ENCODE results near the gene HSD17B7. TPM values are rescaled to one million over a fixed set of nuclear protein-coding genes. Genes with fewer than 3 reads are reported as not detected.
"Not testable (repeated sequence)": the region's sequence is repeated elsewhere in the genome, so short reads cannot be mapped to it uniquely, and the experiment has no call there.

Gene HSD17B7
- total RNA-seq, 1 donor from 2014 or later: 28.7 TPM

DNA sequence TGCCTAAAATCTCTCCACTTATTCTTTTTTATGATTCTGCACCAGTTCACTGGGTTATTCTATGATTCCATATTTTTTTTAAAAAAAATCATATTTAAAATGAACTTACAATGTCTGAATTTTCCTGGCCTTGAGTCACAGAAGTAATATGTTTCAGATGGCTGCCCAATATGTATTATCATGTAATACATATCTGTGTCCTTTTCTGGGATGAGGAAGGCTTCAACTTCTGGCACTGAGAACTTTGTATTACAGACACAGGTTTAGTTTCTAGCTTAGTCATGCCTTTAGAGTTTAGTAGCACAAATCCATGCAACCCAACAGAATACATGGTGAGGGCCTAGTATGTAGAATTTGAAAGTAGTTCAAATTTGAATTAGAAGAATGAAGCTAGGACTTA is 7.8 kb upstream of the HSD17B7 start:
- no peak for DNase-seq
- H3K27me3 Mint-ChIP-seq: peaks cover 29% of the 10 kb centered on the region
- H3K27ac Mint-ChIP-seq: no peak overlapping the region
- intact Hi-C loops (cut with micrococcal nuclease): no loop called here
- no peaks in the 10 kb centered on the region for H3K36me3 Mint-ChIP-seq (ENCODE audit: low read depth)
- peaks cover 4% of the 10 kb centered on the region for H3K9me3 Mint-ChIP-seq
- H3K4me3 Mint-ChIP-seq: no peak overlapping the region
- no peaks in the 10 kb centered on the region for H3K4me1 Mint-ChIP-seq

DNA sequence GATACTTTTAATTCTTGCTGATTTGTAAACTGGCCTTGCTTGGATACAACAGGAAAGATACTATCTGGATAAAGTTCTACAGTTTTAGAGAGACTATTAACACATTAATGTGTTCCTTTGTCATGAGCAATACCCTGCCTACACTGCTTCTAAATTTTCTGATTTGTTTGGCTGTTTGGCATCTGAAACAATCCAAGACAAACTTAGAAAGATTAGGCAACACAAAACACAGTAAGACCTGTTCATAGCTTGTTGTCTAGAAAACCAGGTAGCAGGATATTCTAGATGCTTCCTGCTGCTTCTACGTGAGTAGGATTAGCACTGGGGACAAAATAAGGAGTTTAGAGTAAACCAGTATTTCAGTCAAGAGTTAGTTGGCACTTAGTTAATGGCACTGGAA is 5.6 kb upstream of the HSD17B7 start:
- H3K4me1 Mint-ChIP-seq; H3K4me3 Mint-ChIP-seq; H3K27ac Mint-ChIP-seq; H3K9me3 Mint-ChIP-seq; DNase-seq; H3K36me3 Mint-ChIP-seq (ENCODE audit: low read depth); intact Hi-C loops (cut with micrococcal nuclease): not testable (repeated sequence)
- peaks cover 26% of the 10 kb centered on the region for H3K27me3 Mint-ChIP-seq

GRCh38 chr1:162788783-162789182 is 1.7 kb upstream of the HSD17B7 start:
- H3K36me3 Mint-ChIP-seq (ENCODE audit: low read depth); H3K27me3 Mint-ChIP-seq; intact Hi-C loops (cut with micrococcal nuclease); DNase-seq; H3K4me1 Mint-ChIP-seq; H3K4me3 Mint-ChIP-seq; H3K9me3 Mint-ChIP-seq; H3K27ac Mint-ChIP-seq: not testable (repeated sequence)

- H3K36me3 Mint-ChIP-seq (ENCODE audit: low read depth); H3K4me1 Mint-ChIP-seq; H3K27me3 Mint-ChIP-seq; H3K9me3 Mint-ChIP-seq: not testable (repeated sequence)
- peak overlapping the region; percentile 93 for H3K27ac Mint-ChIP-seq
- intact Hi-C loops (cut with micrococcal nuclease): loop anchor here (5.0 kb wide), 1 partner anchor 229 kb away; the partner anchor contains the start of gene UAP1
- DNase-seq: peak; percentile 69
- peak overlapping the region; percentile 88 for H3K4me3 Mint-ChIP-seq
Observed at GRCh38 chr1:162790985-162791357, 469 bp downstream of the HSD17B7 start.

GRCh38 chr1:162794284-162794683 is 3.8 kb downstream of the HSD17B7 start:
- not testable (repeated sequence) for H3K27ac Mint-ChIP-seq

GRCh38 chr1:162796617-162797279 is 6.2 kb downstream of the HSD17B7 start:
- H3K4me3 Mint-ChIP-seq, DNase-seq: not testable (repeated sequence)
- H3K36me3 Mint-ChIP-seq (ENCODE audit: low read depth): peaks cover 46% of the 10 kb centered on the region

More at GRCh38 chr1:162794284-162794683, 3.8 kb downstream of the HSD17B7 start:
- H3K36me3 Mint-ChIP-seq (ENCODE audit: low read depth): peaks cover 28% of the 10 kb centered on the region
- not testable (repeated sequence) for H3K4me3 Mint-ChIP-seq, H3K4me1 Mint-ChIP-seq, H3K9me3 Mint-ChIP-seq, DNase-seq, H3K27me3 Mint-ChIP-seq
- intact Hi-C loops (cut with micrococcal nuclease): loop anchor here (5.0 kb wide), 1 partner anchor 232 kb away; the partner anchor contains the start of gene UAP1

DNA sequence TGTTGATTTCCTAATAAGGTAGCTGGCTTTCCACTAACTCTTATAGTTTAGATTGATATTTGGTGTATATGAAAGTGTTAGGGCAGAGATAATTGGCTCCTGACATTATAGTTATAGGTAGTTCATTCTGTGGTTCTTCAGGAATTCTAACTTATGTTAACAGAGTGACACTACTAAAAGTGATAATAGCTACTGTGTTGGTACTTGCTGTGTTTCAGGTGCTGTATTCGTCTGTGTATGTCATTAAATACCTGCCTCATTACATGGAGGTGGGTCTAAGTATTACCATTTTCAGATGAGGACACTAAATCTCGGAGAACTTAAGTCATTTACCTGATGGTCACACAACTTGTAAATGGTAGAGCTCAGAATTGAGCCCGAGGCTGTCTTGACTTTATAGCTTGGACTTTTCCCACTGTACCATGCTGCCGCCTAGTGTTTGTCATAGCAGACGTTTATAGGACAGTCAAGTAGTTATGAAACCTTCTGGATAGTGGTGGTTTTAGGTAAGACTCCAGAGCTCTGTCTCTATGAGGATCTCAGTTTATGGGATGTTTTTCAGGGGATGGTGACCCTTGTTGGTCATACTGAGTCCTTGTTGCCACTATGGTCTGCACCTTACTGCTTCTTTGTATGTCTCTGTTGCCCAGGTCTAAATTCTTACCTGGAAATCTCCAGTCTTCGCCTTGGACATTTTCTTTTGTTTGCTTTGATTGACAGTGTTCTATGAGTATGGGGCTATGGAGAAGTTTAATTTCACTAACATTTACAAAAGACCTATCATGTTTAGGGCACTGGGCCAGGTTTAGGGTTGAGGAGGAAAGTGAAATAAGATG is 9.7 kb downstream of the HSD17B7 start:
- H3K9me3 Mint-ChIP-seq; H3K27me3 Mint-ChIP-seq; H3K4me3 Mint-ChIP-seq; DNase-seq; H3K27ac Mint-ChIP-seq; intact Hi-C loops (cut with micrococcal nuclease); H3K4me1 Mint-ChIP-seq: not testable (repeated sequence)
- peaks cover 55% of the 10 kb centered on the region for H3K36me3 Mint-ChIP-seq (ENCODE audit: low read depth)

More at GRCh38 chr1:162796617-162797279, 6.2 kb downstream of the HSD17B7 start:
- intact Hi-C loops (cut with micrococcal nuclease); H3K9me3 Mint-ChIP-seq; H3K4me1 Mint-ChIP-seq; H3K27me3 Mint-ChIP-seq; H3K27ac Mint-ChIP-seq: not testable (repeated sequence)

GRCh38 chr1:162807503-162807902 is 17.0 kb downstream of the HSD17B7 start:
- H3K4me1 Mint-ChIP-seq; H3K27ac Mint-ChIP-seq; H3K9me3 Mint-ChIP-seq; H3K4me3 Mint-ChIP-seq; DNase-seq; intact Hi-C loops (cut with micrococcal nuclease); H3K27me3 Mint-ChIP-seq: not testable (repeated sequence)
- peaks cover 59% of the 10 kb centered on the region for H3K36me3 Mint-ChIP-seq (ENCODE audit: low read depth)

DNA sequence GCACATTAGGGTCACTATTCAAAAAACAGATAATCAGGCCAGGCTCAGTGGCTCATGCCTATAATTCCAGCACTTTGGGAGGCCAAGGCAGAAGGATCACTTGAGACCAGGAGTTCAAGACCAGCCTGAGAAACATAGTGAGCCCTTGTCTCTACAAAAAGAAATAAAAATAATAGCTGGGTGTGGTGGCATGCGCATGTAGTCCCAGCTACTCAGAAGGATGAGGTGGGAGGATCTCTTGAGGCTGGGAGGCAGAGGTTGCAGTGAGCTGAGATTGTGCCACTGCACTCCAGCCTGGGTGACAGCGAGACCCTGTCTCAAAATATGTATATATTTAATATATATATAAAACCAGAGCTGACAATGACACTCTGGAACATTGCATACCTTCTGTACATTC is 21.9 kb downstream of the HSD17B7 start:
- H3K27me3 Mint-ChIP-seq; DNase-seq; H3K4me3 Mint-ChIP-seq; H3K9me3 Mint-ChIP-seq; H3K27ac Mint-ChIP-seq; intact Hi-C loops (cut with micrococcal nuclease); H3K4me1 Mint-ChIP-seq: not testable (repeated sequence)
- H3K36me3 Mint-ChIP-seq (ENCODE audit: low read depth): peaks cover 34% of the 10 kb centered on the region

DNA sequence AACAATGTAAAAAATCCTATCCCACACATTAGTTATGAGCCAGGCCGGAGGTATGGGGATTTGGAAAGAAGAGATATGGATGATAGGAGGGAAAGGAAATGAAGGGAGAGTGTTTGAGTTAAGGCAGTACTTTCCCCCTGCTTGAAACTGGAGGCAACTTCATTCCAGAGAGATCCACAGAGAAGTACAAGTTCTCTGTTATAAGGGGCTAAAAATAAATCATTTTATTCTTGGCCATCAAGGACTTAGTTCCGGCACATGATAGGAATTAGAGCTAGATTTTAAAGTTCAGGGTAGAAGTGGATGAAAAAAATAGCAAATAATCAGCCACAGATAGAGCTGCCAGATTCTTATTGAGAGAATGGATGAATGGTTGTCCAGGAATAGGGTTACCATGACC is 27.6 kb downstream of the HSD17B7 start:
- H3K9me3 Mint-ChIP-seq; H3K36me3 Mint-ChIP-seq (ENCODE audit: low read depth); H3K4me3 Mint-ChIP-seq; DNase-seq; H3K27ac Mint-ChIP-seq; intact Hi-C loops (cut with micrococcal nuclease): not testable (repeated sequence)
- Mint-ChIP-seq H3K27me3 (peaks cover 16% of the 10 kb centered on the region), H3K4me1 (peaks cover 12% of the 10 kb centered on the region)

DNA sequence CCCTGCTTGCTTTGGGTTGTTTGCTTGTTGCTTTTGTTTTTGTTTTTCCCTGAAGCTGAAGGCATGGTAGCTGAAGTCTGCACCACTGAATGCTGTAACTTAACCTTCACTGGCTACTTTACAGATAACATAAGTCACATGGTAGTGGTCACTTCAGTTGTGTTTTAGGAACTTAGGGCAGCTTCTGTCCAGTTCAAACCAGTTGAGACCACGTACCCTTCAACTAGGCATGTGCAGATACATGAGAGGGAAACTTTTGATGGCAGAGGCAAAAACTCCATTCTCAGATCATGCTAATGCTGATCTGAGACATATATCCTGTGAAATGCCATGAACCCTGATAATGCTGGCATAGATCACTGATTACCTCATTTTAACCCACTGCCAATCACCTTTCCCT is 28.2 kb downstream of the HSD17B7 start:
- intact Hi-C loops (cut with micrococcal nuclease); H3K36me3 Mint-ChIP-seq (ENCODE audit: low read depth); H3K9me3 Mint-ChIP-seq; H3K4me3 Mint-ChIP-seq; DNase-seq; H3K27ac Mint-ChIP-seq: not testable (repeated sequence)
- H3K4me1 Mint-ChIP-seq: peaks cover 15% of the 10 kb centered on the region
- peaks cover 16% of the 10 kb centered on the region for H3K27me3 Mint-ChIP-seq

GRCh38 chr1:162822391-162823200 is 32.1 kb downstream of the HSD17B7 start:
- no peaks in the 10 kb centered on the region for H3K36me3 Mint-ChIP-seq (ENCODE audit: low read depth)
- no peak overlapping the region for H3K27ac Mint-ChIP-seq
- H3K27me3 Mint-ChIP-seq: peaks cover 29% of the 10 kb centered on the region
- H3K9me3 Mint-ChIP-seq: peaks cover 10% of the 10 kb centered on the region
- peak overlapping the region; percentile 65 for H3K4me3 Mint-ChIP-seq
- peak; percentile 56 for DNase-seq
- intact Hi-C loops (cut with micrococcal nuclease): no loop called here
- H3K4me1 Mint-ChIP-seq: peaks cover 16% of the 10 kb centered on the region

GRCh38 chr1:162823231-162823630 is 32.7 kb downstream of the HSD17B7 start:
- intact Hi-C loops (cut with micrococcal nuclease): no loop called here

More at GRCh38 chr1:162823231-162823630, 32.7 kb downstream of the HSD17B7 start:
- Mint-ChIP-seq H3K36me3 (ENCODE audit: low read depth) (no peaks in the 10 kb centered on the region), H3K9me3 (peaks cover 10% of the 10 kb centered on the region), H3K4me3 (no peak overlapping the region), H3K4me1 (peaks cover 16% of the 10 kb centered on the region), H3K27ac (no peak overlapping the region), H3K27me3 (peaks cover 34% of the 10 kb centered on the region)
- DNase-seq: no peak
